Ascending aorta (tissue), 2 donors: ENCODE results near the gene PIH1D1. TPM values are rescaled to one million over a fixed set of nuclear protein-coding genes. Genes with fewer than 3 reads are reported as not detected.
"Not testable (repeated sequence)": the region's sequence is repeated elsewhere in the genome, so short reads cannot be mapped to it uniquely, and the experiment has no call there.

Source experiments
- DNase-seq, 2 donors: peaks; one replicate each; pipeline ENCODE4 v3.0.0-alpha.2; 2019; ENCODE audit warnings: low spot score in 2 of 2
- H3K27ac ChIP-seq, 2 donors: fragments of 200-600 bp; sonication (generic); one replicate each; pipeline ENCODE4 v1.5.1; 2016 to 2017; ENCODE audit warnings: mild to moderate bottlenecking in 1 of 2
- H3K27me3 ChIP-seq: fragments of 200-600 bp; sonication (generic); one replicate; pipeline ENCODE4 v1.5.1; 2017
- H3K36me3 ChIP-seq, 2 donors: fragments of 200-600 bp; sonication (generic); one replicate each; pipeline ENCODE4 v1.5.1; 2016
- H3K4me1 ChIP-seq, 2 donors: fragments of 200-600 bp; sonication (generic); one replicate each; pipeline ENCODE4 v1.5.1; 2016 to 2017; ENCODE audit warnings: mild to moderate bottlenecking in 1 of 2
- H3K4me3 ChIP-seq, 2 donors: fragments of 200-600 bp; sonication (generic); one replicate each; pipeline ENCODE4 v1.5.1; 2016 to 2017; ENCODE audit warnings: mild to moderate bottlenecking in 1 of 2
- H3K9me3 ChIP-seq, 2 donors: fragments of 200-600 bp; sonication (generic); one replicate each; pipeline ENCODE4 v1.5.1; 2016
- intact Hi-C: fragments of 100-400 bp; cut with DNase I; formaldehyde crosslinking; loops from one replicate; pipeline ENCODE4 v1.15.1; 2023
- total RNA-seq: library from RNA; depleted of rRNA; stranded (reverse); fragments of >200 nt; gene quantifications from one replicate; pipeline ENCODE4 v1.1.0, GENCODE V29; 2016
- TF ChIP-seq, protein P1 (sequence below), 3 experiments: fragments of 200-600 bp in 2 of 3; fragments of 450-650 bp in 1 of 3; sonication (generic) in 2 of 3; IDR thresholded peaks; one replicate each; pipeline ENCODE4 v1.5.1; 2016 to 2019; ENCODE audit warnings: antibody characterized with exemption in 3 of 3, mild to moderate bottlenecking in 1 of 3, moderate library complexity in 1 of 3

The PIH1D1 gene
- total RNA-seq, 1 donor from 2014 or later = 177 TPM

GRCh38 chr19:49465371-49465770 lies 13.8 kb upstream of the PIH1D1 start:
- Histone ChIP-seq H3K4me3 (no peak overlapping the region), H3K36me3 (peaks cover 8 to 16% of the 10 kb centered on the region in 2 donors), H3K27me3 (no peaks in the 10 kb centered on the region), H3K27ac (no peak overlapping the region), H3K9me3 (no peaks in the 10 kb centered on the region), H3K4me1 (no peaks in the 10 kb centered on the region)
- TF ChIP-seq, protein P1, sequence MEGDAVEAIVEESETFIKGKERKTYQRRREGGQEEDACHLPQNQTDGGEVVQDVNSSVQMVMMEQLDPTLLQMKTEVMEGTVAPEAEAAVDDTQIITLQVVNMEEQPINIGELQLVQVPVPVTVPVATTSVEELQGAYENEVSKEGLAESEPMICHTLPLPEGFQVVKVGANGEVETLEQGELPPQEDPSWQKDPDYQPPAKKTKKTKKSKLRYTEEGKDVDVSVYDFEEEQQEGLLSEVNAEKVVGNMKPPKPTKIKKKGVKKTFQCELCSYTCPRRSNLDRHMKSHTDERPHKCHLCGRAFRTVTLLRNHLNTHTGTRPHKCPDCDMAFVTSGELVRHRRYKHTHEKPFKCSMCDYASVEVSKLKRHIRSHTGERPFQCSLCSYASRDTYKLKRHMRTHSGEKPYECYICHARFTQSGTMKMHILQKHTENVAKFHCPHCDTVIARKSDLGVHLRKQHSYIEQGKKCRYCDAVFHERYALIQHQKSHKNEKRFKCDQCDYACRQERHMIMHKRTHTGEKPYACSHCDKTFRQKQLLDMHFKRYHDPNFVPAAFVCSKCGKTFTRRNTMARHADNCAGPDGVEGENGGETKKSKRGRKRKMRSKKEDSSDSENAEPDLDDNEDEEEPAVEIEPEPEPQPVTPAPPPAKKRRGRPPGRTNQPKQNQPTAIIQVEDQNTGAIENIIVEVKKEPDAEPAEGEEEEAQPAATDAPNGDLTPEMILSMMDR (IDR thresholded peaks at IDR 0.05) = no peak
- no peak for DNase-seq
- intact Hi-C loops = no loop called here

- no peak for DNase-seq
- Histone ChIP-seq H3K27me3 (no peaks in the 10 kb centered on the region), H3K9me3 (no peaks in the 10 kb centered on the region), H3K4me3 (no peak overlapping the region), H3K4me1 (no peaks in the 10 kb centered on the region), H3K36me3 (peaks cover 13 to 18% of the 10 kb centered on the region in 2 donors), H3K27ac (no peak overlapping the region)
- intact Hi-C loops = no loop called here
- TF ChIP-seq, protein P1 (IDR thresholded peaks at IDR 0.05) = no peak
Measured at GRCh38 chr19:49463960-49464740, 12.5 kb upstream of the PIH1D1 start.

- no peak overlapping the region for H3K4me3 ChIP-seq
- no peaks in the 10 kb centered on the region for H3K4me1 ChIP-seq
- intact Hi-C loops = no loop called here
- H3K36me3 ChIP-seq = peaks cover 13 to 18% of the 10 kb centered on the region in 2 donors
- TF ChIP-seq, protein P1 (IDR thresholded peaks at IDR 0.05) = no peak
- DNase-seq = no peak
- H3K9me3 ChIP-seq = no peaks in the 10 kb centered on the region
- no peak overlapping the region for H3K27ac ChIP-seq
- no peaks in the 10 kb centered on the region for H3K27me3 ChIP-seq
Measured at GRCh38 chr19:49462492-49462891, 10.9 kb upstream of the PIH1D1 start.

DNA sequence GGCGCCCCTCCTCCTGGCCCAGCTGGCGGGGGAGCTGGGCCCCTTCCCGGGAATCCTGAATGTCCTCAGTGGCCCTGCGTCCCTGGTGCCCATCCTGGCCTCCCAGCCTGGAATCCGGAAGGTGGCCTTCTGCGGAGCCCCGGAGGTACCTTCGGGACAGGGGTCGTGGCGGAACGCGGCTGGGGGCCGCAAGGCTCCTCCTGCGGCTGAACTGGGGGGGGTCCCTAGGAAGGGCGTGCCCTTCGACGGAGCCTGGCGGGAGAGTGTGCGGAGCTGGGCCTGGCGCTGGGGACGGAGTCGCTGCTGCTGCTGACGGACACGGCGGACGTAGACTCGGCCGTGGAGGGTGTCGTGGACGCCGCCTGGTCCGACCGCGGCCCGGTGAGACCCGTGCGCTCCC lies 10.0 kb upstream of the PIH1D1 start:
- Histone ChIP-seq H3K27me3 (no peaks in the 10 kb centered on the region), H3K4me3 (no peak overlapping the region), H3K4me1 (no peaks in the 10 kb centered on the region), H3K27ac (no peak overlapping the region), H3K9me3 (no peaks in the 10 kb centered on the region), H3K36me3 (peaks cover 13 to 18% of the 10 kb centered on the region in 2 donors)
- TF ChIP-seq, protein P1 (IDR thresholded peaks at IDR 0.05) = no peak
- DNase-seq = no peak
- intact Hi-C loops = no loop called here

DNA sequence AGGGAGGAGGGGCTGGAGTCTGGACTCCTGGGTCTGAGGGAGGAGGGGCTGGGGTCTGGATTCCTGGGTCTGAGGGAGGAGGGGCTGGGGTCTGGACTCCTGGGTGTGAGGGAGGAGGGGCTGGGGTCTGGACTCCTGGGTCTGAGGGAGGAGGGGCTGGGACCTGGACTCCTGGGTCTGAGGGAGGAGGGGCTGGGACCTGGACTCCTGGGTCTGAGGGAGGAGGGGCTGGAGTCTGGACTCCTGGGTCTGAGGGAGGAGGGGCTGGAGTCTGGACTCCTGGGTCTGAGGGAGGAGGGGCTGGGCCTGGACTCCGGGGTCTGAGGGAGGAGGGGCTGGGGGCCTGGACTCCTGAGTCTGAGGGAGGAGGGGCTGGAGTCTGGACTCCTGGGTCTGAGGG lies 9.5 kb upstream of the PIH1D1 start:
- H3K9me3 ChIP-seq, H3K27ac ChIP-seq, H3K4me1 ChIP-seq, DNase-seq, H3K4me3 ChIP-seq, intact Hi-C loops, H3K27me3 ChIP-seq: not testable (repeated sequence)
- H3K36me3 ChIP-seq = peaks cover 11 to 18% of the 10 kb centered on the region in 2 donors

DNA sequence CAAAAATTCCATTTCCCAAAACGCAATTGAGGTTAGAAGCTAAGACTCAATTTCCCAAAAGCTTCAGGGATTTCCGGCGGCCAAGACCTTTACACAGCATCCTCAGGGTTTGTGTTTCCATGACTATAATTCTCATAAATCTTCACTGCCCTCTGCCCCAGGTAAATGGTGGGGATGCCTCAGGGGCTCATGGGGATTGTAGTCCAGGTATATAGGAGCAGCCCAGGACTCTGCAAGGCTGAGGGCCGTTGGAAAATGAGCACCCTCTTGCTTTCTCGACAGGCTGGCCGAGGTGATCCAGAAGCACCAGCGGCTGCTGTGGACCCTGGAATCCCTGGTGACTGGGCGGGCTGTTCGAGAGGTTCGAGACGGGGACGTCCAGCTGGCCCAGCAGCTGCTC lies 7.8 kb upstream of the PIH1D1 start:
- peaks cover 7 to 9% of the 10 kb centered on the region in 2 donors for H3K36me3 ChIP-seq
- H3K27ac ChIP-seq = no peak overlapping the region
- no peak overlapping the region for H3K4me3 ChIP-seq
- TF ChIP-seq, protein P1 (IDR thresholded peaks at IDR 0.05) = no peak
- DNase-seq = no peak
- H3K27me3 ChIP-seq = no peaks in the 10 kb centered on the region
- no peaks in the 10 kb centered on the region for H3K4me1 ChIP-seq
- intact Hi-C loops = no loop called here
- H3K9me3 ChIP-seq = no peaks in the 10 kb centered on the region
